HG03565 (cell line): Measurements from ENCODE around the gene CCT6A.
"Not testable (repeated sequence)": the region's sequence is repeated elsewhere in the genome, so short reads cannot be mapped to it uniquely, and the experiment has no call there.

Experiments used
- ATAC-seq: cut with Tn5 transposase; IDR thresholded peaks from one replicate; pipeline ENCODE4 v1.9.1; 2021; ENCODE audit warnings: mild to moderate bottlenecking, moderate library complexity; ENCODE audit not compliant: unreplicated experiment

Gene CCT6A, protein sequence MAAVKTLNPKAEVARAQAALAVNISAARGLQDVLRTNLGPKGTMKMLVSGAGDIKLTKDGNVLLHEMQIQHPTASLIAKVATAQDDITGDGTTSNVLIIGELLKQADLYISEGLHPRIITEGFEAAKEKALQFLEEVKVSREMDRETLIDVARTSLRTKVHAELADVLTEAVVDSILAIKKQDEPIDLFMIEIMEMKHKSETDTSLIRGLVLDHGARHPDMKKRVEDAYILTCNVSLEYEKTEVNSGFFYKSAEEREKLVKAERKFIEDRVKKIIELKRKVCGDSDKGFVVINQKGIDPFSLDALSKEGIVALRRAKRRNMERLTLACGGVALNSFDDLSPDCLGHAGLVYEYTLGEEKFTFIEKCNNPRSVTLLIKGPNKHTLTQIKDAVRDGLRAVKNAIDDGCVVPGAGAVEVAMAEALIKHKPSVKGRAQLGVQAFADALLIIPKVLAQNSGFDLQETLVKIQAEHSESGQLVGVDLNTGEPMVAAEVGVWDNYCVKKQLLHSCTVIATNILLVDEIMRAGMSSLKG

DNA sequence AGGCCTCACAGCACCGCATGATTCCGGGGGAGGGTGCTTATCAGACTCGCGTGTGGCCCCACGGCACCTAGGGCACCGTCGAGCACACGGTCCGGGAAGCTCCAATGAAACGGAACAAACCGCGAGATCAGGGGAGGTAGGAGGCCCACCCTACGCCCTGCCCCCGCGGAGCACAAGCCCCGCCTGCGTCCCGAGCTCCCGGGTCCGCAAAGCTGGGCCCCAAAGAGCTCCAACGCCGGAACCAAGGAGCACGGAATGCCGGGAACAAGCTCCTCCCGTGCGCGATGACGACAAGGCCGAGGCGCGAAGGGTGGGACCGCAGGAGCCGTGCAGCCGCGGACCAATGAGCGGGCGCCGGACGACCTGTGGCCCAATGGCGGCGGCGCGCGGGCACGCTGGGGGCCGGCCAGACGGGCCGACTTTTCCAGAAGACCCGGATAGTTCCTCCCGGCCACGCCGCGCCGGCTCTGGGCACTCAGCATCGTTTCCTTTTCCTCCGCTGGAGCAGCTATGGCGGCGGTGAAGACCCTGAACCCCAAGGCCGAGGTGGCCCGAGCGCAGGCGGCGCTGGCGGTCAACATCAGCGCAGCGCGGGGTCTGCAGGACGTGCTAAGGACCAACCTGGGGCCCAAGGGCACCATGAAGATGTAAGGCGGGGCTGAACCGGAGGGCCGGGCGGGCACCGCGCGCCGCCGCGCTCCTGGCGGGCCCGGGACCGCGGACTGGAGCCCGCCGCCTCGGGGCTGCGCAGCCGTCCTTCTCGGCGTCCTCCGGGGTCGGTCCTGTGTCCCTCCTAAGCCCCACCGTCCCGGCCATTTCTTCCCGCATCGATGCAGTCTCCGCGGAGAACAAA, at the start of gene CCT6A, which contains the start of gene PSPH:
CCT6A (plus strand) TSS at position 427 of the 853 bp plus-strand sequence; CDS start at position 511, 84 bp downstream.
PSPH (minus strand) TSS at position 106 of the 853 bp plus-strand sequence. CDS start 30,232 bp downstream, outside the sequence.
- peak; percentile 93 for ATAC-seq

DNA sequence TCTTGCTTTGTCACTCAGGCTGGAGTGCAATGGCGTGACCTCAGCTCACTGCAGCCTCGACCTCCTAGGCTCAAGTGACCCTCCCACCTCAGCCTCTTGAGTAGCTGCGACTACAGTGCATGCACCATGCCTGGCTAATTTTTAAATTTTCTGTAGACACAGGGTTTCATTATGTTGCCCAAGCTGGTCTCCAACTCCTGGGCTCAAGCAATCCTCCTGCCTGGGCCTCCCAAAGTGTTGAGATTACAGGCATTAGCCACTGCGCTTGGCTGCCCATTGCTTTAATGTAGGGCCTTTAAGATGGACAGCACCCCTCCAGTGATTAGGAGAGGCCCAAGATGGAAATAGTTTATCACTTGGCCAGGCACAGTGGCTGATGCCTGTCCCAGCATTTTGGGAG, 47.8 kb upstream of the CCT6A start:
- no peak for ATAC-seq

DNA sequence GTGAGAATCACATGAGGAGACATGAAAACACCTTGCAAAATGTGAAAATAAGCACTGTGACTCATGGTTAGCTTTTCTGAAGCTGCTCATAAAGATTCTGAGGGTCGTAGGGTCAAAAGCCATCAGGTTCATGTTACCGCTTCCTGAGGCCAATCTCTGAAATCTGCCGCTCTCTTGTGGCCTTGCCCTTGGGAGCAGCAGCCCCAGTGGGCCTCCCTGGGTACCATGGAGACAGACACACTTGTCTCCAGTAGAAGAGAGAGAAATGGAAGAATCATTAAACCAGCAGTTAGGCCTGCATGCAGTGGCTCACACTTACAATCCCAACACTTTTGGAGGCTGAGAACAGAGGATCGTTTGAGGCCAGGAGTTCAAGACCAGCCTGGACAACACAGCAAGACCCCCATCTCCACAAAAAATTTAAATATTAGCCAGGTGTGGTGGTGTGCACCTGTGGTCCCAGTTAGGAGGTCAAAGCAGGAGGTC, 44.4 kb upstream of the CCT6A start:
- ATAC-seq: no peak

DNA sequence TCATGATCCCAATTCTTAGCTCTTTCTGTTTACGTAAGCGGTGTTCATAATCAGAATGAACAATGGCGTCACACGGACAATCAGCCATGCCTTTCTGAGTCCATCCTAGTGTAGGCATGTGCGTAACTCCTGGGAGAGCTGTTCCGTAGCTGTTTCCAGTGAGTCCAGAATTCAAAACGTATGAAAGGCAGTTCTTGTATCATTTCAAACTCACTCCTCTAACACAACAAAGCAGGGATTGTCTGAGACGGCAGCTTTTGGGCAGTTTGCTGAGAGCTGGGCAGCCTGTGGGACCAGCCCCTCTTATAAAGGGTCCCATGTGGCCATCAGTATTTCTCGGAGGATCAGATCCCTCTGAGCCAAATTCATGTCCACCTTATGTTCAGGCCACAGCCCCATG, 43.7 kb upstream of the CCT6A start:
- no peak for ATAC-seq

DNA sequence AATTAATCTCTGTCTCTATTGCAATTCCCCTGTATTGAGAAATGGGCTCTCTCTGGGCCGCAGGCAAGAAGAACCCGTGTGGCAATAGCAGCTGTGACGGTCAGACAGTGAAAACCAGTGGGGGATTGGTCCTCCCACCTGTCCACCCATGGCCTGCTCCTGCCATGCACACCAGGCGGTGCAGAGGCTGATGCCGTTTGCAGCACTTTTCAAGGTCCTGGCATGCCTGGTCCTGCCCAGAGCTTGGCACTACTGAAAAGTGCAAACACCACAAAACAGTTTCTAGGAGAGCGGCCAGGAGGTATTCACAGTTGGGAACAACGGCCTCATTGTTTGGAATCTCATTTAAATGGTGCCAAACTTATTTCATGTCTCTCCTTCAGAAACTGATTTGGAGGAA, 41.9 kb upstream of the CCT6A start:
- ATAC-seq: no peak

DNA sequence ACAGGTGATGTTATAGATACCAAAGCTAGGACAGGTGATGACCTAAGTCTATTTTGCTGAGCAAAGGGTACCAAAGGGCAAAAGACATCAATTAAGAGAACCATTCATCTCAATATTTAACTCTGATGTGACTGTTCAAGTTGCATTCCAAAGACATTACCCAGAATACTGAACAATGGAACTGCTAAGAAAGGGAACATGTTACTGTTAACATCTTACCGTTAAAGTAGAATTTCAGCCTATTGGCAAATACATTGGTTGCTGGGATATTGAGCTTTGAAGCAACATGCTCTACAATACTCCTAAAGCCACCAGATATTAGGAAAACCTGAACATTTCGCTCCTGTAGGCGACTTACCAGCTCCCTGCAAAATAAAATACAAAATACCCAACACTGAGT, 34.5 kb upstream of the CCT6A start:
- not testable (repeated sequence) for ATAC-seq

DNA sequence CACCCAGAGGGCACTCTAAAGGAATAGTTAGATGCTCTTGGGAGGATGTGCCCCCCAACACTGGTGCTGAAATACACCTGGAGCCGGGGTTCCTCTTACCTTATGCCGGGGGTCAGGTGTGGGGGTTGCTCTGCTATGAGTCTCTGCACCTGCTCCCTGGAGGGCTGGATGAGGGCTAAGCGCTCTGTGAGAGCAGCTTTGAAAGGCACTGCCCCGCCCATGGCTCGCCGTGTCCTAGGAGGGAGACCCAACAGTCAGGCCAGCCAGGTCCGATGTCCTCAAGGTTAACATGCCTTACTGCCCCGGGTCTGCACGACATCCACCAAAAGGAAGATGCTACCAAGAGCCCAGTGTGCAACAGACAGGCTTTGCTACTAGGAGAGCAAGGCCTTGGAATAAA, 32.1 kb upstream of the CCT6A start:
- no peak for ATAC-seq

DNA sequence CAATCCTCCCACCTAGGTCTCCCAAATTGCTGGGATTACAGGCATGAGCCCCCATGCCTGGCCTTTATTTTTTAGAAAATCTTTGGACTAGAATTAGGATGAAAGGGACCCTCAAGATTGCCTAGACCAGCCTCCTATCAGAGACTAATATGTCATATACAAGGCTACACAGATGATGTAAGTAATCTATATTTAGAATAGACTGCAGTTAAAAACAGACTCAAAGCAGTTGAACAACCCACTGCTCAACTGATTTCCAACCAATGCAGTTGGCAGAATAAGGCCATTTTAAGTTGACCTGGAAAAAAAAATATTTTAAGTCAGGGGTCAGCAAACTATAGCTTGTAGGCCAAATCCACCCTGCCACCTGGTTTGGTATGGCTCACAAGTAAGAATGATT, 28.1 kb upstream of the CCT6A start:
- no peak for ATAC-seq

DNA sequence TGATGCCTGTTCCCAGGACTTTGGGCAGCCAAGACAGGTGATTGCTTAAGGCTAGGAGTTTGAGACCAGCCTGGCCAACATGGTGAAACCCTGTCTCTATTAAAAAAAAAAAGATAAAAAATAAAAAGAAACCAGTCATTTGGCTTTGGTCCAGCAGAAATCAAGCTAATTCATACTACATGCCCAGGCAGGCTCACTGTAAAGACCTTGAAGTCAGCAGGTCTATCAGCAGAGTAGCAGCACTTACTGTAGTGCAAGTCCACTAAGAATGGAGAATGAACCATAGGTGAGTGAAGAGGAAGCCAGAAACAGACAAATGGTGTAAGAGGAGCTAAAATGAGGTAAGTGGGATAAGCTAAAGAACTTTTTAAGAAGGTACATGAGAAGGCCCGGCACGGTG, 25.0 kb upstream of the CCT6A start:
- no peak for ATAC-seq

DNA sequence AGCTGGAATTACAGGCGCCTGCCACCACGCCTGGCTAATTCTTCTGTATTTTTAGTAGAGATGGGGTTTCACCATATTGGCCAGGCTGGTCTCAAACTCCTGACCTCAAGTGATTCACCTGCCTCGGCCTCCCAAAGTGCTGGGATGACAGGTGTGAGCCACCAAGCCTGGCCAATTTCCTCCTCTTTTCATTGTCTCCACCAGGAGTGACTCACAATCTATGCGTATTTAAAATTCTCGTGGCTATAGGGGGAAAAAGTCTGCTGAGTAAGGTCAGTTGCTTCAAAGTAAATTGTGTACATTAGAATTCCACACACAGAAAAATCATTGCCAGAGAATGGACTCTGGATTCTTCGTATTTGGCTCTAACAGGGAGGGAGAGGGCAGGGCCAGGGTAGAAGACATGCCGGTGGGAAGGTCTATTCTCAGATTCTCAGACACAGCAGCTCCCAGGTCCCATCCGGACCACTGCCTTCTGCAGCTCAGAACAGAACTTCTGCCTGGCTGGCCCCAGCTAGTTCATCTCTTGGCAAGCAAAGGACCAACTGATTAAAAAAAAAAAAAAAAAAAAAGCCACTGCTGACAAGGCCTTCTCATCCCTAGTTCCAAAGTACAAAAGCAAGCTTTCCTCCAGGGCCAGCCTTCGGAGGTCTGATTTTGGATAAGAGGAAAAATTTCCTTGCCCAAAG, 22.5 kb upstream of the CCT6A start:
- no peak for ATAC-seq

DNA sequence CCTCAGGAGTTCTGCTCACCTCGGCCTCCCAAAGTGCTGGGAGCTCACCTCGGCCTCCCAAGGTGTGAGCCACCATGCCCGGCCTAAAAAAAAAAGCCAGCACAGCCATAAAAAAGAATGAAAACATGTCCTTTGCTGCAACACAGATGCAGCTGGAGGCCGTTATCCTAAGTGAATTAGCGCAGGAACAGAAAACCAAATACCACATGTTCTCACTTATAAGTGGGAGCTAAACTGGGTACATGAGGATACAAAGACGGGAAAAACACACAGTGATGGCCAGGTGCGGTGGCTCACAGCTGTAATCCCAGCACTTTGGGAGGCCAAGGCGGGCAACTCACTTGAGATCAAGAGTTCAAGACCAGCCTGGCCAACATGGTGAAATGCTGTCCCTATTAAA, 21.2 kb upstream of the CCT6A start:
- no peak for ATAC-seq

DNA sequence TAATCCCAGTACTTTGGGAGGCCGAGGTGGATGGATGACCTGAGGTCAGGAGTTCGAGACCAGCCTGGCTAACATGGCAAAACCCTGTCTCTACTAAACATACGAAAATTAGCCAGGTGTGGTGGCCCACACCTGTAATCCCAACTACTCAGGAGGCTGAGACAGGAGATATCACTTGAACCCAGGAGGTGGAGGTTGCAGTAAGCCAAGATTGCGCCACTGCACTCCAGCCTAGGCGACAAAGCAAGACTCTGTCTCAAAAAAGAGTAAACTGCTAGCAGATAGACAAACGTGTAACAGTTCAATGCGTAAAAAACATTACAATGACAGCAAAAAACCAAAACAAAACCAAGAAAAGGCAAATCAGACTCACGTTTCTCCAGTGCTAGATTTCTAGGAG, 20.0 kb upstream of the CCT6A start:
- not testable (repeated sequence) for ATAC-seq

DNA sequence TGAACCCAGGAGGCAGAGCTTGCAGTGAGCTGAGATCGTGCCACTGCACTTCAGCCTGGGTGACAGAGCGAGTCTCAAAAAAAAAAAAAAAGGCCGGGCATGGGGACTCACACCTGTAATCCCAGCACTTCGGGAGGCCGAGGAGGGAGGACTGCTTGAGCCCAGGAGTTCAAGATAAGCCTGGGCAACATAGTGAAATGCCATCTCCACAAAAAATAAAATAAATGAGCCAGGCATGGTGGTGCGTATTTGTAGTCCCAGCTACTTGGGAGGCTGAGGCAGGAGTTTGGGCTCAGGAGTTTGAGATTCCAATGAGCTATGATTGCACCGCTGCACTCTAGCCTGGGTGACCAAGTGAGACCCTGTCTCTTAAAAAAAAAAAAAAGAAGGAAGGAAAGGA, 19.0 kb upstream of the CCT6A start:
- not testable (repeated sequence) for ATAC-seq

DNA sequence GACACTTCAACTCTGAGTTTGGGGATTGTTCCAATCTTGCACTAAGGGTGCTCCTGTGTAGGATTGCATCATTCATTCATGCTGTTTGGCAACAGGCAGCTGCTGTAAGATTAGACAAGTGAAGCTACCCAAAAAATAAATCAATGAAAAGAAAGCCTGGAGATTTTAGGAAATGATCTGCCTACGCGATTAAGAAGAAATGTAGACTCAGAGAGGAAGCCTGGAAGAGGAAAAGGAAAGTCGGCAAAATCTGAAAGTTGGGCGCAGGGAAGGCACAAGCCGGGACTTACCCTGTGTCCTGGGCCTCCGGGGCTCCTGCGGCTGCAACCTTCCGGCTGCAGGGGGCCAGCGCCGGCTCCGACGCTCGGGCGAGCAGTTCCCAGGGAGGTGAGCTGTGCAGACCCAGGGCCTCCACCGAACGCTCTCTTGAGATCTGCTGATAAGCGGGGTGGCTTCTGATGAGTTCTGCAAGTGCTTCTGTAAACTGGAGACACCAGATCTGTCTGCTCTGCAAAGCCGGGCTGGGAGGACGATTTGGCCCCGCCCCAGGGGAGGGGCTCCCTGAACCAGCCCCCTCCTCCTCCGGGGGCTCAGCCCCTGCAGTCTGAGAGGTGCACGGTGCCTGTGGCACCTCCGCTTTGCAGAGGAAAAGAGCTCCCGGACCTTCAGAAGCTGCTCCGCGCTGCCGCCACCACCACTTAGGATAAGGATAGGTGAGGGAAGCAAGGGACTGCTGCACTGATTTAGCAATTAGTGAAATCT, 17.7 kb upstream of the CCT6A start:
- ATAC-seq: peak; percentile 98

DNA sequence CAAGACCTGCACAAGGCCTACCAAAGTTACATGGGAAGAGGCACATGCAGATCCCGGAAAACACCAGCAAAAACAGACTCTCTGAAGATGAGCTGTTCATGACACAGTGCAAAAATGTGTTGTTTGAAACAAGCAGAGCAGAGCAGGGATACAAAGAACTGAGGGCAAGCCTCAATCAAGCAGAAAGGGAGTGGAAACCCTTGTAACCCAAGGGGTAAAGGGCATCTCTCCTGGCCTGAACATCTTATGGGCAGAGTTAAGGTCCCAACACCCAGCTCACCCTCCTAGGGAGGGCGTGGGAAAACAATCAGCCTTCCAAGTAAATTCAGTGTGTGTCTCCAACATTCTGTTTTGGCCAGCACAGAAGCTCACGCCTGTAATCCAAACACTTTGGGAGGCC, 10.8 kb upstream of the CCT6A start:
- no peak for ATAC-seq

DNA sequence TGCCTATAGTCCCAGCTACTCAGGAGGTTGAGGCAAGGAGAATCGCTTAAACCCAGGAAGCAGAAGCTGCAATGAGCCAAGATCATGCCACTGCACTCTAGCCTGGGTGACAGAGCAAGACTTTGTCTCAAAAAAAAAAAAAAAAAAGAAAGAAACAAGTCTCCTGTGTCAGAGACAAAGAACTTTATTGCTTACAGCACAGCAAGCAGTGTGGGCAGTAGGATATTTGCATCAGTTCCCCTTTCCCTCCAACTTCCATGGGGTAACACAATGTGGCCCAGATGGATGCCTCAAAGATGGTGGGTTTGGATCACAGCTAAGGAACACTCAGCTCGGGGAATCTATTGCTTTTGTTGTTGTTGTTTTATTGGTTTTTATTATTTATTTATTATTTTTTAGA, 5.8 kb upstream of the CCT6A start:
- not testable (repeated sequence) for ATAC-seq

DNA sequence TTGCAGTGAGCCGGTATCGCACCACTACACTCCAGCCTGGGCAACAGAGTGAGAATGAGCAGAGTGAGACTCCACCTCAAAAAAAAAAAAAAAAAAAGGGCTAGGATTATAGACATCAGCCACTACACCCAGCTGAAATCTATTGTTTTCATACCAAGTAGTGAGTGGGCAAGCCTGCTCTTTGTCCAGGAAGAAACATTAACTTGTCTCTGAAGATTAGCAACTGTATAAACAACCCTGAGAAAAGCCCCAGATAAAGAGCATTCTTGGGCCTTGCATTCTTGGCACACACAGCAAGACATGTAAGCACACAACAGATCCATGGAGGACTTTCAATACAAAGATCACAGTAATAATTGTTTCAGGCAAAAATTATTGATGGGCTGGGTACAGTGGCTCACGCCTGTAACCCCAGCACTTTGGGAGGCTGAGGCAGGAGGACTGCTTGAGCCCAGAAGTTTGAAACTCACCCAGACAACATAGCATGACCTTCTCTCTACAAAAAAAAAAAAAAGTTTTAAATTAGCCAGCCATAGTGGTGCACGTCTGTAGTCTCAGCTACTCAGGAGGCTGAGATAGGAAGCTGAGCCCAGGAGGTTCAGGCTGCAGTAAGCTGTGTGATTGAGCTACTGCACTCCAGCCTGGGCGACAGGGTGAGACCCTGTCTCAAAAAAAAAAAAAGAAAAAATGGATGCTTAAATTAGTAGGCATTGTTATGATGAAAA, 4.7 kb upstream of the CCT6A start:
- no peak for ATAC-seq

DNA sequence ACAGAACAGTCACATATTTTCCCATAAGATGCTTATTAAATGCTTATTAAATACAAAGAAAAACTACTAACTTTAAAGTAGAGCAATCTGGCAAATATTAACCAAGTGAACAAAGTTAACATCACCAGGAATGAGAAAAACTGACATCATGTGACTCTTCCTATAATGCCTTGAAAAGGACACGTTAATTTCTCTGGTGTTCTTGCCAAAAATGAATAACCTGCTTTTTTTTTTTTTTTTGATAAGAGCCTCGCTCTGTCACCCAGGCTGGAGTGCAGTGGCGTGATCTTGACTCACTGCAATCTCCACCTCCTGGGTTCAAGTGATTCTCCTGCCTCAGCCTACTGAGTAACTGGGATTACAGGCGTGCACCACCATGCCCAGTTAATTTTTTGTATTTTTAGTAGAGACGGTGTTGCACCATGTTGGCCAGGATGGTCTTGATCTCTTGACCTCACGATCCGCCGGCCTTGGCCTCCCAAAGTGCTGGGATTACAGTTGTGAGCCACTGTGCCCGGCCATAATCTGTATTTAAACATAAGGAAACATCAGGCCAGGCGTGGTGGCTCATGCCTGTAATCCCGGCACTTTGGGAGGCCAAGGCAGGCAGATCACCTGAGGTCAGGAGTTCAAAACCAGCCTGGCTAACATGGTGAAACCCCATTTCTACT, 4.0 kb upstream of the CCT6A start:
- not testable (repeated sequence) for ATAC-seq

DNA sequence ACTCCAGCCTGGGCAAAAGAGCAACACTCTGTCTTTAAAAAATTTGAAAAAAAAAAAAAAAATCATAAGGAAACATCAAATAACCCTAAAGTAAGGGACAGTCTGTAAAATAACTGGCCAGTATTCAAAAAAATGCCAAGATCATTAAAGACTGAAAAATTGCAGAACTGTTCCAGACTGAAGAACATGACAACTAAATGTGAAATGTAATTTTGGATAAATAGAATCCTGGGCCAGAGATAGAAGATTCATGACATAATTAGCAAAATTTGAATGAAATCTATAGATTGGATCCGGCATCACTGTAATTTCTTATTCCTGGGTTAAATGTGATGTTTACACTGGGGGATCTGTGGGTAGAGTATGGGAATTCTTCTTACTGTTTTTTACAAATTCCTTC, 3.3 kb upstream of the CCT6A start:
- no peak for ATAC-seq
